PC-9 (cell line): ENCODE measurements around the gene SLC37A2. TPM values are rescaled to one million over a fixed set of nuclear protein-coding genes. Genes with fewer than 3 reads are reported as not detected.

ENCODE experiments used
- BruUV-seq: library from RNA; stranded (reverse); fragments of 400-500 nt; replicated peaks from 2 replicates; lab custom pipeline; 2021; lab: Mats Ljungman, UMichigan
- CTCF ChIA-PET: fragments of 300-600 bp; sonication (Branson Sonifier 250); formaldehyde crosslinking; loops from one replicate; lab custom pipeline; 2022; ENCODE audit warnings: antibody characterized with exemption; lab: Charles Lee
- POLR2A ChIA-PET: fragments of 300-600 bp; sonication (Branson Sonifier 250); formaldehyde crosslinking; loops from one replicate; lab custom pipeline; 2022; ENCODE audit warnings: antibody characterized with exemption; ENCODE audit not compliant: unreplicated experiment; lab: Charles Lee
- DNase-seq, 2 experiments: peaks; one replicate each; pipeline versions ENCODE4 v3.0.0 to v3.0.0-alpha.2; 2015 to 2022; ENCODE audit warnings: mixed read lengths in 1 of 2
- H2AFZ ChIP-seq: fragments of 200-600 bp; sonication (generic); 2 replicates; pipeline ENCODE4 v1.8.1; 2017; ENCODE audit warnings: antibody characterized with exemption
- H3F3A ChIP-seq: fragments of 200-600 bp; sonication (generic); 2 replicates; pipeline ENCODE4 v1.8.1; 2017; ENCODE audit warnings: antibody characterized with exemption, mild to moderate bottlenecking, low read depth; ENCODE audit not compliant: insufficient read depth
- H3K27ac ChIP-seq: fragments of 200-600 bp; sonication (generic); 2 replicates; pipeline ENCODE4 v1.6.1; 2016; ENCODE audit warnings: mixed run types
- H3K27me3 ChIP-seq: fragments of 200-600 bp; sonication (generic); 2 replicates; pipeline ENCODE4 v1.6.1; 2016; ENCODE audit warnings: low read depth, mixed run types; ENCODE audit not compliant: insufficient read depth
- H3K36me3 ChIP-seq: fragments of 200-600 bp; sonication (generic); 2 replicates; pipeline ENCODE4 v1.6.1; 2016; ENCODE audit warnings: low read depth, mixed run types
- H3K4me1 ChIP-seq: fragments of 200-600 bp; sonication (generic); replicated peaks from 2 replicates; pipeline ENCODE4 v1.6.1; 2016; ENCODE audit warnings: mixed run types; ENCODE audit not compliant: insufficient read depth
- H3K4me2 ChIP-seq: fragments of 200-600 bp; sonication (generic); 2 replicates; pipeline ENCODE4 v1.6.1; 2017; ENCODE audit warnings: mixed run types
- H3K4me3 ChIP-seq: fragments of 200-600 bp; sonication (generic); 2 replicates; pipeline ENCODE4 v1.6.1; 2016; ENCODE audit warnings: mixed run types
- H3K79me2 ChIP-seq: fragments of 200-600 bp; sonication (generic); 2 replicates; pipeline ENCODE4 v1.6.1; 2017; ENCODE audit warnings: low read depth, mixed run types
- H3K9me2 ChIP-seq: fragments of 200-600 bp; sonication (generic); 2 replicates; pipeline ENCODE4 v1.8.1; 2017; ENCODE audit warnings: mild to moderate bottlenecking; ENCODE audit not compliant: insufficient read depth
- H3K9me3 ChIP-seq: fragments of 200-600 bp; sonication (generic); 2 replicates; pipeline ENCODE4 v1.8.1; 2016; ENCODE audit warnings: low read depth; ENCODE audit not compliant: insufficient read depth
- H4K20me1 ChIP-seq: fragments of 200-600 bp; sonication (generic); 2 replicates; pipeline ENCODE4 v1.8.1; 2017; ENCODE audit not compliant: insufficient read depth
- EZH2 ChIP-seq: fragments of 200-600 bp; sonication (generic); IDR thresholded peaks from 2 replicates; pipeline ENCODE4 v1.8.0; 2017; ENCODE audit warnings: antibody characterized with exemption, low read depth
- intact Hi-C: fragments of 100-400 bp; cut with micrococcal nuclease; formaldehyde crosslinking; loops from one replicate; pipeline ENCODE4 v1.10.0; 2022; ENCODE audit not compliant: unreplicated experiment
- total RNA-seq: library from RNA; stranded (reverse); gene quantifications from 2 replicates; pipeline ENCODE4 v1.2.3, GENCODE V29; 2021
- TF ChIP-seq, protein P1 (sequence below): fragments of 200-600 bp; sonication (generic); conservative IDR thresholded peaks from 2 replicates; pipeline ENCODE4 v1.6.1; 2017; ENCODE audit warnings: mixed run types, antibody characterized with exemption, mild to moderate bottlenecking, moderate library complexity

SLC37A2 gene
- total RNA-seq, 1 experiment from 2014 or later: 24.0 TPM

DNA sequence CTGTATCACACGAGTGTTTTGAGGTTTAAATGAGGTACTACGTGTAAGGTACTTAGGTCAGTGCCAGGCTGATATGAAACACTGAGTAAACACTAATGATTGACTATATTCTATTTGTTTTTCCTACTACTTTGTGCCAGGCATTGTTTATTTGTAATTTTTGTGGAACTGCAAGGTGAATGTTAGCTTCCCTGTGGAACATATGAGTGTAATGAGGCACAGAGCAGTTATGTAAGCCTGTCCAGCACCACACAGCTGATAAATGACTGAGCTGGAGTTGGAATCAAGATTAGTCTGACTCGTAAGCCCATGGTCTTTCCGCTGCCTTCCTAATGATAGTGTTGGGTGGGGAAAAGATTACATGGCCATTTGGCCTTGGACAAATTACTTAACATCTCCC lies 5.9 kb downstream of the SLC37A2 start:
- no TSS peak for BruUV-seq
- intact Hi-C loops: no loop called here
- H3K4me1 ChIP-seq: peaks cover 44% of the 10 kb centered on the region
- no peaks in the 10 kb centered on the region for H3K27me3 ChIP-seq
- H3K4me2 ChIP-seq: peak overlapping the region; percentile 70
- no peaks in the 10 kb centered on the region for H3K9me2 ChIP-seq
- peak overlapping the region; percentile 75 for H3K27ac ChIP-seq
- ChIA-PET POLR2A (no interaction called here), CTCF (interaction anchor here (0.7 kb wide), 1 partner anchor 285 kb away, joined by 3 read pairs; no protein-coding TSS in a partner anchor)
- no peaks in the 10 kb centered on the region for H4K20me1 ChIP-seq
- peaks cover 24% of the 10 kb centered on the region for H3K79me2 ChIP-seq
- H3F3A ChIP-seq: peaks cover 28% of the 10 kb centered on the region
- H3K4me3 ChIP-seq: no peak overlapping the region
- no peak for TF ChIP-seq EZH2
- TF ChIP-seq, protein P1, sequence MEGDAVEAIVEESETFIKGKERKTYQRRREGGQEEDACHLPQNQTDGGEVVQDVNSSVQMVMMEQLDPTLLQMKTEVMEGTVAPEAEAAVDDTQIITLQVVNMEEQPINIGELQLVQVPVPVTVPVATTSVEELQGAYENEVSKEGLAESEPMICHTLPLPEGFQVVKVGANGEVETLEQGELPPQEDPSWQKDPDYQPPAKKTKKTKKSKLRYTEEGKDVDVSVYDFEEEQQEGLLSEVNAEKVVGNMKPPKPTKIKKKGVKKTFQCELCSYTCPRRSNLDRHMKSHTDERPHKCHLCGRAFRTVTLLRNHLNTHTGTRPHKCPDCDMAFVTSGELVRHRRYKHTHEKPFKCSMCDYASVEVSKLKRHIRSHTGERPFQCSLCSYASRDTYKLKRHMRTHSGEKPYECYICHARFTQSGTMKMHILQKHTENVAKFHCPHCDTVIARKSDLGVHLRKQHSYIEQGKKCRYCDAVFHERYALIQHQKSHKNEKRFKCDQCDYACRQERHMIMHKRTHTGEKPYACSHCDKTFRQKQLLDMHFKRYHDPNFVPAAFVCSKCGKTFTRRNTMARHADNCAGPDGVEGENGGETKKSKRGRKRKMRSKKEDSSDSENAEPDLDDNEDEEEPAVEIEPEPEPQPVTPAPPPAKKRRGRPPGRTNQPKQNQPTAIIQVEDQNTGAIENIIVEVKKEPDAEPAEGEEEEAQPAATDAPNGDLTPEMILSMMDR: no peak
- H3K9me3 ChIP-seq: no peaks in the 10 kb centered on the region
- DNase-seq: no peak
- H3K36me3 ChIP-seq: no peaks in the 10 kb centered on the region
- H2AFZ ChIP-seq: no peak overlapping the region

DNA sequence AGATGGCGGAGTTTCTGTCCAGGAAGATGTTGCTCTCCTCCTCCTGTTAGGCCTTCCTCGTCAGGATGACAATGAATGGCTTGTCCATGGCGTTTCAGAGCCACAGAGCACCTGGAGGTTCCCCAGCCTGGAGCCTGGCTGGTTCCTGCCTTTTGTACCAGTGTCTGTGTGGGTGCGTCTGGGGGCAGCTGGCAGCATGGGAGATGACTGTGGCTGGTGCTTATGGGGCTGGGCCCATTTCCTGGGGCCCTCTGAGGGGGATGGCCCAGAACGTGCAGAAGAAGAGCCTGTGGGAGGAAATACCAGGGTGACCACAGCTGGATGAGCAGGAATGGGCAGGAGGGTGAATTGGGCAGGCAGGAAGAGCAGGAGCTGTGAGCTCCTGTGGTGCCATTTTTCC lies 6.7 kb downstream of the SLC37A2 start:
- peaks cover 28% of the 10 kb centered on the region for H3F3A ChIP-seq
- peak overlapping the region; percentile 75 for H3K27ac ChIP-seq
- H3K27me3 ChIP-seq: no peaks in the 10 kb centered on the region
- ChIA-PET POLR2A (interaction anchor here (0.6 kb wide), 1 partner anchor 9 kb away, joined by 3 read pairs; no protein-coding TSS in a partner anchor), CTCF (interaction anchor here (0.7 to 1.3 kb wide), 2 partner anchors 9 to 284 kb away, joined by 3 to 10 read pairs; no protein-coding TSS in a partner anchor)
- H4K20me1 ChIP-seq: no peaks in the 10 kb centered on the region
- DNase-seq: peak in 1 of 2 experiments; percentile 55
- no peak for TF ChIP-seq EZH2
- TF ChIP-seq, protein P1: no peak
- no peaks in the 10 kb centered on the region for H3K36me3 ChIP-seq
- peaks cover 43% of the 10 kb centered on the region for H3K4me1 ChIP-seq
- BruUV-seq: no TSS peak
- intact Hi-C loops: no loop called here
- H3K9me3 ChIP-seq: no peaks in the 10 kb centered on the region
- H3K4me2 ChIP-seq: peak overlapping the region; percentile 70
- no peak overlapping the region for H3K4me3 ChIP-seq
- peaks cover 17% of the 10 kb centered on the region for H3K79me2 ChIP-seq
- no peaks in the 10 kb centered on the region for H3K9me2 ChIP-seq
- H2AFZ ChIP-seq: no peak overlapping the region

DNA sequence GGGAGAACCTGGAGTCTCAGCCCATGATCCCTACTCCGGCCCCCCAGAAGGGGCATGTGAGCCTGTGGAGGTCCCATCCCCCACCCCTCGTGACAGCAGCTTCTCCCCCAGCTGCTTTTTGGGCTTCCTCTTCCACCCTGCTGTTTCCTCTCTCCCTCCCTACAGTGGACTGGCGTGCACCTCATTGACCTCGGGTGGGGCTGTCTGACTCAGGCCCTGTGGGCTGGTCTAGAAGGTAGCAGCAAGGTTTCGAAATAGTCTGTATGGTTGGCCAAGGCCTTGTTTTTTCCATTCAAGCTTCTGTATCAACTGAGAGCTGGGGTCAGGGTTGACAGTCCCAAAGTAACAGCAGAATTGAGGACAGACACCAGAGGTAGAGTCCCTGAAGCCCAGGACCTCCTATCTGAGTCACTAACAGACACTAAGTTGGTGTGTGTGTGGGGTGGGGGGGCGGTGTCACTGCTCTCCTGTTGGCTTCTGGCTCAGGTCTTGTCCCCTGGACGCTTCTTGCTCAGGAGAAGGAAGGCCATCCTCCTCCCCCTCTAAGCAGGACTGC lies 7.7 kb downstream of the SLC37A2 start:
- peak; percentile 63 to 86 for DNase-seq
- ChIA-PET POLR2A (interaction anchor here (0.7 kb wide), 1 partner anchor 39 kb away, joined by 3 read pairs; no protein-coding TSS in a partner anchor), CTCF (interaction anchor here (1.3 kb wide), 1 partner anchor 8 kb away, joined by 10 read pairs; no protein-coding TSS in a partner anchor)
- peaks cover 28% of the 10 kb centered on the region for H3F3A ChIP-seq
- H3K4me1 ChIP-seq: peaks cover 49% of the 10 kb centered on the region
- H4K20me1 ChIP-seq: no peaks in the 10 kb centered on the region
- no peak for TF ChIP-seq EZH2
- TF ChIP-seq, protein P1: no peak
- intact Hi-C loops: no loop called here
- H3K4me2 ChIP-seq: peak overlapping the region; percentile 70
- no peaks in the 10 kb centered on the region for H3K9me3 ChIP-seq
- no peaks in the 10 kb centered on the region for H3K36me3 ChIP-seq
- peak overlapping the region; percentile 53; the same call in 1 of the 2 replicates for H2AFZ ChIP-seq
- no peak overlapping the region; the same call in 1 of the 2 replicates for H3K4me3 ChIP-seq
- H3K27me3 ChIP-seq: no peaks in the 10 kb centered on the region
- peaks cover 10% of the 10 kb centered on the region; the same call in 1 of the 2 replicates for H3K79me2 ChIP-seq
- no peaks in the 10 kb centered on the region for H3K9me2 ChIP-seq
- BruUV-seq: no TSS peak
- H3K27ac ChIP-seq: peak overlapping the region; percentile 75
